ENCODE results near the gene NADK. TPM values are rescaled to one million over a fixed set of nuclear protein-coding genes. Genes with fewer than 3 reads are reported as not detected.
A peak's percentile ranks its signal among the peaks of the same experiment; 100 is the strongest.

The NADK gene
- total RNA-seq, 1 experiment from 2014 or later: 124 TPM

- H3K27me3 Mint-ChIP-seq (ENCODE audit: low read depth): no peaks in the 10 kb centered on the region
- ChIA-PET CTCF (no interaction called here), POLR2A (no interaction called here)
- no peak for TF ChIP-seq RORB (CRISPR knock-in tag; IDR thresholded peaks at IDR 0.05)
- TF ChIP-seq, protein P1, sequence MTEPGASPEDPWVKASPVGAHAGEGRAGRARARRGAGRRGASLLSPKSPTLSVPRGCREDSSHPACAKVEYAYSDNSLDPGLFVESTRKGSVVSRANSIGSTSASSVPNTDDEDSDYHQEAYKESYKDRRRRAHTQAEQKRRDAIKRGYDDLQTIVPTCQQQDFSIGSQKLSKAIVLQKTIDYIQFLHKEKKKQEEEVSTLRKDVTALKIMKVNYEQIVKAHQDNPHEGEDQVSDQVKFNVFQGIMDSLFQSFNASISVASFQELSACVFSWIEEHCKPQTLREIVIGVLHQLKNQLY (CRISPR knock-in tag; IDR thresholded peaks at IDR 0.05): no peak
- no peak for TF ChIP-seq MYBL2 (CRISPR knock-in tag; IDR thresholded peaks at IDR 0.05)
- TF ChIP-seq, protein P2, sequence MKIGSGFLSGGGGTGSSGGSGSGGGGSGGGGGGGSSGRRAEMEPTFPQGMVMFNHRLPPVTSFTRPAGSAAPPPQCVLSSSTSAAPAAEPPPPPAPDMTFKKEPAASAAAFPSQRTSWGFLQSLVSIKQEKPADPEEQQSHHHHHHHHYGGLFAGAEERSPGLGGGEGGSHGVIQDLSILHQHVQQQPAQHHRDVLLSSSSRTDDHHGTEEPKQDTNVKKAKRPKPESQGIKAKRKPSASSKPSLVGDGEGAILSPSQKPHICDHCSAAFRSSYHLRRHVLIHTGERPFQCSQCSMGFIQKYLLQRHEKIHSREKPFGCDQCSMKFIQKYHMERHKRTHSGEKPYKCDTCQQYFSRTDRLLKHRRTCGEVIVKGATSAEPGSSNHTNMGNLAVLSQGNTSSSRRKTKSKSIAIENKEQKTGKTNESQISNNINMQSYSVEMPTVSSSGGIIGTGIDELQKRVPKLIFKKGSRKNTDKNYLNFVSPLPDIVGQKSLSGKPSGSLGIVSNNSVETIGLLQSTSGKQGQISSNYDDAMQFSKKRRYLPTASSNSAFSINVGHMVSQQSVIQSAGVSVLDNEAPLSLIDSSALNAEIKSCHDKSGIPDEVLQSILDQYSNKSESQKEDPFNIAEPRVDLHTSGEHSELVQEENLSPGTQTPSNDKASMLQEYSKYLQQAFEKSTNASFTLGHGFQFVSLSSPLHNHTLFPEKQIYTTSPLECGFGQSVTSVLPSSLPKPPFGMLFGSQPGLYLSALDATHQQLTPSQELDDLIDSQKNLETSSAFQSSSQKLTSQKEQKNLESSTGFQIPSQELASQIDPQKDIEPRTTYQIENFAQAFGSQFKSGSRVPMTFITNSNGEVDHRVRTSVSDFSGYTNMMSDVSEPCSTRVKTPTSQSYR (CRISPR knock-in tag; IDR thresholded peaks at IDR 0.05): no peak
- no peak for TF ChIP-seq HMGXB4 (CRISPR knock-in tag; IDR thresholded peaks at IDR 0.05)
- no peak for TF ChIP-seq KAT7 (CRISPR knock-in tag; IDR thresholded peaks at IDR 0.05; ENCODE audit: borderline replicate concordance)
- no peak for TF ChIP-seq IRF2 (CRISPR knock-in tag; IDR thresholded peaks at IDR 0.05; ENCODE audit: borderline replicate concordance, low read depth)
- TF ChIP-seq, protein P3, sequence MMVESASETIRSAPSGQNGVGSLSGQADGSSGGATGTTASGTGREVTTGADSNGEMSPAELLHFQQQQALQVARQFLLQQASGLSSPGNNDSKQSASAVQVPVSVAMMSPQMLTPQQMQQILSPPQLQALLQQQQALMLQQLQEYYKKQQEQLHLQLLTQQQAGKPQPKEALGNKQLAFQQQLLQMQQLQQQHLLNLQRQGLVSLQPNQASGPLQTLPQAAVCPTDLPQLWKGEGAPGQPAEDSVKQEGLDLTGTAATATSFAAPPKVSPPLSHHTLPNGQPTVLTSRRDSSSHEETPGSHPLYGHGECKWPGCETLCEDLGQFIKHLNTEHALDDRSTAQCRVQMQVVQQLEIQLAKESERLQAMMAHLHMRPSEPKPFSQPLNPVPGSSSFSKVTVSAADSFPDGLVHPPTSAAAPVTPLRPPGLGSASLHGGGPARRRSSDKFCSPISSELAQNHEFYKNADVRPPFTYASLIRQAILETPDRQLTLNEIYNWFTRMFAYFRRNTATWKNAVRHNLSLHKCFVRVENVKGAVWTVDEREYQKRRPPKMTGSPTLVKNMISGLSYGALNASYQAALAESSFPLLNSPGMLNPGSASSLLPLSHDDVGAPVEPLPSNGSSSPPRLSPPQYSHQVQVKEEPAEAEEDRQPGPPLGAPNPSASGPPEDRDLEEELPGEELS (CRISPR knock-in tag; IDR thresholded peaks at IDR 0.05): no peak
- TF ChIP-seq IRF1 (CRISPR knock-in tag; IDR thresholded peaks at IDR 0.05): no peak
- ATAC-seq (no peak), DNase-seq (ENCODE audit: low spot score) (no peak)
- H3K27ac Mint-ChIP-seq: no peak overlapping the region
- H3K4me1 Mint-ChIP-seq: peaks cover 26% of the 10 kb centered on the region
- H3K36me3 Mint-ChIP-seq: peaks cover 50% of the 10 kb centered on the region
- no peak overlapping the region for H3K4me3 Mint-ChIP-seq
- no peaks in the 10 kb centered on the region for H3K9me3 Mint-ChIP-seq
Measured at GRCh38 chr1:1785666-1786065, 7.4 kb upstream of the NADK start.

DNA sequence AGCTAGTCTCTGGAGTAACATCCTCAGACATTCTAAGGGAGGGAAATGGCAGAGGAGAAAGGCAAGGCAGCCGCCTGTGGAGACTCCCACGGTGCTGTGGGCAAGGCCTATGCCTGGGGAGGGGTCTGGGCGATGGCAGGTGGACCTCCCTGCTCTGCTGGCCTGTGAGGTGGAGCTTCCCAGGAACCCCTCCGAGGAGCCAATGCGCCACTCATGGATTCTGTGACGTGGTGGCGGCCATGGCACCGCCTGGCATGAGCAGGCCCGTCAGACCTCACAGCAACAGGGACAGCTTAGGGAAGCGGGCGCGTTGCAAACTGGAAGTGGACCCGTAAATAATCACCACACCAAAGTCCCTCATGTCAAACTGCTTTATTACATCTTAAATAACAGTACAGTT, 6.7 kb upstream of the NADK start:
- Mint-ChIP-seq H3K27ac (peak overlapping the region; percentile 74; the same call in 1 of the 2 replicates), H3K4me3 (no peak overlapping the region), H3K9me3 (no peaks in the 10 kb centered on the region), H3K4me1 (peaks cover 33% of the 10 kb centered on the region), H3K27me3 (ENCODE audit: low read depth) (no peaks in the 10 kb centered on the region), H3K36me3 (peaks cover 43% of the 10 kb centered on the region)
- ChIA-PET CTCF (interaction anchor here (0.7 kb wide), 1 partner anchor 154 kb away, joined by 3 read pairs; no protein-coding TSS in a partner anchor), POLR2A (no interaction called here)
- DNase-seq (ENCODE audit: low spot score): no peak
- ATAC-seq: no peak
- TF ChIP-seq IRF2 (CRISPR knock-in tag; IDR thresholded peaks at IDR 0.05; ENCODE audit: borderline replicate concordance, low read depth) (no peak), ATF6 (CRISPR knock-in tag; IDR thresholded peaks at IDR 0.05) (no peak), NR3C1 (CRISPR knock-in tag; conservative IDR thresholded peaks at IDR 0.05; ENCODE audit: low read depth) (no peak), ZNF423 (CRISPR knock-in tag; IDR thresholded peaks at IDR 0.05) (no peak)
